Measurements from ENCODE around the gene NME2.
"Not testable (repeated sequence)": the region's sequence is repeated elsewhere in the genome, so short reads cannot be mapped to it uniquely, and the experiment has no call there.

Gene NME2

GRCh38 chr17:51153210-51154072, 12.8 kb upstream of the NME2 start, which contains the start of gene NME1:
TSS of gene NME1 (plus strand) at chr17:51153559. CDS start at chr17:51155655, 2,096 bp downstream.
- peak; percentile 90 for DNase-seq

- no peak for DNase-seq
Measured at GRCh38 chr17:51154176-51154575, 12.0 kb upstream of the NME2 start.

- DNase-seq = no peak
Measured at GRCh38 chr17:51155416-51155815, 10.8 kb upstream of the NME2 start.

DNA sequence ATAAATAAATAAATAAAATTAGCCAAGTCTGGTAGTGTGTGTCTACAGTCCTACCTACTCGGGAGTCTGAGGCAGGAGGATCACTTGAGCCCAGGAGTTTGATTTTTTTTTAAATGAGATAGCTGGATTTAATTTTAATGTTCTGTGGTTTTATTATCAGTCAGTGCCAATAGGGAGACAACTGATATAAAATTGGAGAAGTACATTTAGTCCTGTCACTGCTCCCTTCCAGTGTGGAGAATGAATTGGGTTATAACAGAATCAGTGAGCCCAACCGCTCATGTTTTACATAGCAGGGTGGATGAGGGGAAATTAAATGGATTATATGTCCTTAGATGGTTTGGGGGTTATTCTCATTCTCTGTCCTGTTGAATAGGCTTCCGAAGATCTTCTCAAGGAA, 6.6 kb upstream of the NME2 start:
- DNase-seq = no peak

GRCh38 chr17:51161541-51161940, 4.7 kb upstream of the NME2 start:
- no peak for DNase-seq

GRCh38 chr17:51164911-51165679, 1.1 kb upstream of the NME2 start:
- DNase-seq = no peak

GRCh38 chr17:51165680-51166197, 472 bp upstream of the NME2 start:
- no peak for DNase-seq

GRCh38 chr17:51166987-51167931, 1.0 kb downstream of the NME2 start:
- DNase-seq = no peak

DNA sequence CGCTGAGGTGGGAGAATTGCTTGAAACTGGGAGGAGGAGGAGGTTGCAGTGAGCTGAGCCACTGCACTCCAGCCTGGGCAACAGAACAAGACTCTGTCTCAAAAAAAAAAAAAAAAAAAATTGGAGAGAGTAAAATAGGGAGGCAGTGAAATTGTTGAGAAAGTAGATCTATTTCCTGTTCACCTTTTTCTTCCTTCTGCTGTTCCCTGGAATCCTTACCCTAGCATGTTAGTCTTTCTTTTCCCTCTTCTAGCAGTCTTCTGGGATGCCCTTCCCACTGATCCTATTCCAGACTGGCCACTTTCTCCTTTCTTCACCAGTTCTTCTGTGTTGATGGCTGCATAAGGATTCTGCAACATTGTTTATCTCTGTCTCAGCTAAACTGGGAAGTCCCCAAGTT, 3.1 kb downstream of the NME2 start:
- DNase-seq = no peak

DNA sequence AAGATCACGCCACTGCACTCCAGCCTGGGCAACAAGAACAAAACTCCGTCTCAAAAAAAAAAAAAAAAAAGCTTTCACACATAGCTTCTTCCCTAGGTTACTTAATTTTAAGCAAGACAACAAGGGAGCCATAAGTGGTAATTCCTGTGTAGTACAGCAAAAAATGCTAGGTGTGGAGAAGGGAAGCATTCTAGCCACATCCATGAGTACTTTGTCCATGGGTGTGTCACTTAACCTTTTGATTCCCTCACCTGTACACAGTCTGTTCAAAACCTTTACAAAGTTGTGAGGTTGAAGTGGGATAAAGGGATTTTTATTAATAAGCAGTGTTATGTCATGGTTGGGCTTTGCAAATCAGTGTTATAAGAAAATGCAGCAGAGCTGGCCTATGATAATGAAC, 4.5 kb downstream of the NME2 start:
- no peak for DNase-seq

DNA sequence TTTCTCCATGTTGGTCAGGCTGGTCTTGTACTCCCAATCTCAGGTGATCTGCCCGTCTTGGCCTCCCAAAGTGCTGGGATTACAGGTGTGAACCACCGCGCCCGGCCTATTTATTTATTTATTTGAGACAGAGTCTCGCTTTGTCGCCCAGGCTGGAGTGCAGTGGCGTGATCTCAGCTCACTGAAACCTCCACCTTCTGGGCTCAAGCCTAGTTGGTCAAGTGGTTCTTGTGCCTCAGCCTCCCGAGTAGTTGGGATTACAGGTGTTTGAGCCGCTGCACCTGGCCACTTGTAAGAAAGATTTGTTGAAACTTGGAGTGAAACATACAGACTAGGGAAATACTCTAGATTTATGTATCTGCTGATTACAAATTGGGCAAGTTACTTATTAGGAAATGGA, 5.8 kb downstream of the NME2 start:
- DNase-seq = not testable (repeated sequence)

GRCh38 chr17:51180486-51180885, 14.3 kb downstream of the NME2 start:
- no peak for DNase-seq

GRCh38 chr17:51184124-51184523, 17.9 kb downstream of the NME2 start:
- no peak for DNase-seq

DNA sequence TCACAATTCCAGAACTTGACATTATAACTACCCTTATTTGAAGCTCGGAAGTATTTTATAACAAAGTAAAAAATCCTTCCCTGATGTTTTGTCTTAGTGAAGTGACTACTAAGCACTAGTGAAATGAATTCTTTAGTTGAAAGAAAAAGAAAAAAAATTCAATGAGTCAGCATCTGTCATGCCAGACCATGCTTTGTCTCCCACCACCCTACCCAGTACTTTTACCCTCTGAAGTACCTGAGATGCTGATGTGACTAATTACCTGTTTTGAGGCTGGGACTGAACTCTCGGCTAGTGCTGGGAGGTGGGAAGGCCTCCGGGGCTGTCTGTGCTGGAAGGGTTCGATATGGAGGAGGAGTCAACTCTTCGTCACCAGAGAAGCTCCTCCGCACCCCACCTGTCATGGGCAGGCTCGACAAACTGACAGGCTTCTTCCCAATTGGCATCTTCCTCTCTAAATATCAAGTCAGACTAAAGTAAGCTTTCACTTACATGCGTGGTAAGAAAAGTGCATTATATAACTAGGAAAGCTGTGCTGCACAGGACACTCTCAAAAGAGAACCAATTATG, 19.6 kb downstream of the NME2 start:
- DNase-seq = no peak

- no peak for DNase-seq
Measured at GRCh38 chr17:51188271-51188833, 22.1 kb downstream of the NME2 start.

- no peak for DNase-seq
Measured at GRCh38 chr17:51189162-51189561, 23.0 kb downstream of the NME2 start.

GRCh38 chr17:51189628-51190027, 23.4 kb downstream of the NME2 start:
- no peak for DNase-seq

GRCh38 chr17:51191895-51192294, 25.7 kb downstream of the NME2 start:
- no peak for DNase-seq

DNA sequence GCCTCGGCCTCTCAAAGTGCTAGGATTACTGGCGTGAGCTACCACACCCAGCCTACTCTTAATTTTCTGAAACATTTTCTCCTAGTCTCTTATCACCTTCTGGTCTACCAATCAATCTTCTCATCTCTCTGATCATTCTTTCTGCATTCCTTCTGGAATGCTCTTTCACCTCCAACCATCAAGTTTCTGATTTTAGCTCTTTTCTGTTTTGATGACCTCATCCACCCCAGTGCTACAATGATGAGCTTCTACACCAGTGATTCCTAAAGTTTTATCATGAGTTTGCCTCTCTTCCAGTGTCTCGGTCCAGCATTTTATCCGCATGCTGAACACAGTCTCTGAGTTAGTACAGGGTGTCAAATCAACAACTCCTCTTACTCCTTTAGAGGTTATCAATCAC, 31.5 kb downstream of the NME2 start:
- DNase-seq = no peak

GRCh38 chr17:51200295-51200694, 34.1 kb downstream of the NME2 start:
- DNase-seq = no peak

DNA sequence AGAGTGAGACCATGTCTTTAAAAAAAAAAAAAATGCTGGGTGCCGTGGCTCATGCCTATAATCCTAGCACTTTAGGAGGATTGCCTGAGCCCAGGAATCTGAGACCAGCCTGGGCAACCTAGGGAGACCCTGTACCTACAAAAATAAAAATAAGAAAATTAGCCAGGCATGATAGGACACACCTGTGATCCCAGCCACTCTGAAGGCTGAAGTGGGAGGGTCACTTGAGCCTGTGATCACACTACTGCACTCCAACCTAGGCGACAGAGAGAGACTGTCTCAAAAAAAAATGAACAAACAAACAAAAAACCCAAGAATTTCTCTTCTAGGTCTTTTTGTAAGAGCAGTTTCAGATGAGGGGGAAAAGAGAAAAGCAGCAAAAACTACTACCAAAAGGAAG, 34.6 kb downstream of the NME2 start:
- DNase-seq = no peak

GRCh38 chr17:51203838-51204237, 37.6 kb downstream of the NME2 start:
- no peak for DNase-seq

Data from NCI-H1048 (cell line).